ENCODE results near the gene SPIRE2.

Gene SPIRE2

GRCh38 chr16:89919535-89920406, 91.5 kb downstream of the SPIRE2 start:
- Histone ChIP-seq H3K27me3 (replicated peaks in 2 of 5; ENCODE audit: control insufficient read depth in 4 of 5, insufficient read depth in 5 of 5, low read length in 4 of 5) (peaks cover 0 to 61% (median 17%) of the 10 kb centered on the region in 5 experiments), H3K9me3 (ENCODE audit: control extremely low read depth in 1 of 5, control insufficient read depth in 4 of 5, insufficient read depth in 2 of 5, low read depth in 1 of 5, low read length in 4 of 5) (no peaks in the 10 kb centered on the region), H3K4me3 (ENCODE audit: control insufficient read depth in 1 of 7, extremely low read depth in 1 of 7, insufficient read depth in 4 of 7, low read depth in 2 of 7, low read length in 6 of 7) (no peak overlapping the region), H3K36me3 (ENCODE audit: control insufficient read depth in 4 of 4, insufficient read depth in 4 of 4, low read length in 3 of 4) (no peaks in the 10 kb centered on the region), H3K4me1 (ENCODE audit: control extremely low read depth in 1 of 4, control insufficient read depth in 4 of 4, insufficient read depth in 4 of 4, low read length in 3 of 4) (peaks cover 0 to 70% (median 68%) of the 10 kb centered on the region in 4 experiments), H3K27ac (ENCODE audit: insufficient read depth in 1 of 2, low read depth in 1 of 2, low read length in 2 of 2, poor library complexity in 1 of 2, severe bottlenecking in 2 of 2) (no peak overlapping the region)
- ChIA-PET POLR2A (interaction anchor here (1.2 kb wide), 1 partner anchor 10 kb away, joined by 5 read pairs; no protein-coding TSS in a partner anchor), CTCF (interaction anchor here (0.9 to 2.8 kb wide), 5 partner anchors 12 to 50 kb away, joined by 3 to 12 read pairs (median 3); no protein-coding TSS in a partner anchor)
- DNase-seq: no peak
- 91% methylated on average over 52 of the region's 52 CpGs for WGBS (ENCODE audit: insufficient coverage)

- WGBS (ENCODE audit: insufficient coverage): 32% methylated on average over 5 of the region's 6 CpGs
- Histone ChIP-seq H3K27ac (ENCODE audit: insufficient read depth in 1 of 2, low read depth in 1 of 2, low read length in 2 of 2, poor library complexity in 1 of 2, severe bottlenecking in 2 of 2) (no peak overlapping the region), H3K4me1 (ENCODE audit: control extremely low read depth in 1 of 4, control insufficient read depth in 4 of 4, insufficient read depth in 4 of 4, low read length in 3 of 4) (peaks cover 0 to 78% (median 73%) of the 10 kb centered on the region in 4 experiments), H3K36me3 (ENCODE audit: control insufficient read depth in 4 of 4, insufficient read depth in 4 of 4, low read length in 3 of 4) (no peaks in the 10 kb centered on the region), H3K27me3 (replicated peaks in 2 of 5; ENCODE audit: control insufficient read depth in 4 of 5, insufficient read depth in 5 of 5, low read length in 4 of 5) (peaks cover 0 to 70% (median 22%) of the 10 kb centered on the region in 5 experiments), H3K9me3 (ENCODE audit: control extremely low read depth in 1 of 5, control insufficient read depth in 4 of 5, insufficient read depth in 2 of 5, low read depth in 1 of 5, low read length in 4 of 5) (no peaks in the 10 kb centered on the region), H3K4me3 (ENCODE audit: control insufficient read depth in 1 of 7, extremely low read depth in 1 of 7, insufficient read depth in 4 of 7, low read depth in 2 of 7, low read length in 6 of 7) (peak overlapping the region in 1 of 7 experiments; percentile 69)
- POLR2A ChIA-PET: no interaction called here
- DNase-seq: no peak
- CTCF ChIA-PET: interaction anchor here (1.5 kb wide), 1 partner anchor 9 kb away, joined by 4 read pairs; no protein-coding TSS in a partner anchor
Observed at GRCh38 chr16:89920723-89921122, 92.4 kb downstream of the SPIRE2 start.
